Esophagus squamous epithelium (tissue), 5 donors: ENCODE data around the gene INPP5D. TPM values are rescaled to one million over a fixed set of nuclear protein-coding genes. Genes with fewer than 3 reads are reported as not detected.

Experiments
- DNase-seq: peaks from one replicate; lab custom pipeline; 2025; lab: John Stamatoyannopoulos, UW
- H3K27ac ChIP-seq, 4 donors: fragments of 200-600 bp; sonication (generic); one replicate each; pipeline ENCODE4 v1.5.1; 2016 to 2019; ENCODE audit warnings: mild to moderate bottlenecking in 1 of 4
- H3K27me3 ChIP-seq, 4 donors: fragments of 200-600 bp; sonication (generic); 1 replicate in 3 of 4; 2 replicates in 1 of 4; pipeline versions ENCODE4 v1.5.1 to v1.6.0; 2017 to 2021; ENCODE audit warnings: antibody characterized with exemption in 1 of 4
- H3K36me3 ChIP-seq, 3 donors: fragments of 200-600 bp; sonication (generic); one replicate each; pipeline ENCODE4 v1.5.1; 2016 to 2019
- H3K4me1 ChIP-seq, 3 donors: fragments of 200-600 bp; sonication (generic); one replicate each; pipeline ENCODE4 v1.5.1; 2017 to 2019
- H3K4me3 ChIP-seq, 4 donors: fragments of 200-600 bp; sonication (generic); 1 replicate in 3 of 4; 2 replicates in 1 of 4; pipeline ENCODE4 v1.5.1; 2016 to 2019; ENCODE audit warnings: mild to moderate bottlenecking in 2 of 4, moderate library complexity in 1 of 4
- H3K9me3 ChIP-seq, 3 donors: fragments of 200-600 bp; sonication (generic); one replicate each; pipeline ENCODE4 v1.5.1; 2016 to 2019
- POLR2A ChIP-seq, 4 donors: fragments of 450-650 bp; IDR thresholded peaks; one replicate each; pipeline ENCODE4 v1.6.1; 2017; ENCODE audit warnings: antibody characterized with exemption in 4 of 4, mild to moderate bottlenecking in 4 of 4, moderate library complexity in 3 of 4
- WGBS, 2 donors: methylation state at CpG; one replicate each; pipeline ENCODE4 v1.1.5; 2018; 5-methylcytosine and 5-hydroxymethylcytosine counted together
- intact Hi-C: fragments of 100-400 bp; cut with DNase I; formaldehyde crosslinking; loops from one replicate; pipeline ENCODE4 v1.15.0; 2022
- total RNA-seq, 4 donors: library from RNA; depleted of rRNA; stranded (reverse); fragments of >200 nt; gene quantifications; one replicate each; pipeline ENCODE4 v1.1.0, GENCODE V29; 2016
- TF ChIP-seq, protein P1 (sequence below), 6 experiments: fragments of 450-650 bp in 4 of 6; fragments of 200-600 bp in 2 of 6; sonication (generic) in 2 of 6; IDR thresholded peaks; one replicate each; pipeline ENCODE4 v1.5.1; 2016 to 2019; ENCODE audit warnings: antibody characterized with exemption in 6 of 6, mild to moderate bottlenecking in 4 of 6, moderate library complexity in 4 of 6
- donor health status: DM: yes; HTN: yes; CAD: no.

Gene INPP5D
- total RNA-seq, 4 donors from 2014 or later: 2.2 to 36.0 (median 10.2) TPM

DNA sequence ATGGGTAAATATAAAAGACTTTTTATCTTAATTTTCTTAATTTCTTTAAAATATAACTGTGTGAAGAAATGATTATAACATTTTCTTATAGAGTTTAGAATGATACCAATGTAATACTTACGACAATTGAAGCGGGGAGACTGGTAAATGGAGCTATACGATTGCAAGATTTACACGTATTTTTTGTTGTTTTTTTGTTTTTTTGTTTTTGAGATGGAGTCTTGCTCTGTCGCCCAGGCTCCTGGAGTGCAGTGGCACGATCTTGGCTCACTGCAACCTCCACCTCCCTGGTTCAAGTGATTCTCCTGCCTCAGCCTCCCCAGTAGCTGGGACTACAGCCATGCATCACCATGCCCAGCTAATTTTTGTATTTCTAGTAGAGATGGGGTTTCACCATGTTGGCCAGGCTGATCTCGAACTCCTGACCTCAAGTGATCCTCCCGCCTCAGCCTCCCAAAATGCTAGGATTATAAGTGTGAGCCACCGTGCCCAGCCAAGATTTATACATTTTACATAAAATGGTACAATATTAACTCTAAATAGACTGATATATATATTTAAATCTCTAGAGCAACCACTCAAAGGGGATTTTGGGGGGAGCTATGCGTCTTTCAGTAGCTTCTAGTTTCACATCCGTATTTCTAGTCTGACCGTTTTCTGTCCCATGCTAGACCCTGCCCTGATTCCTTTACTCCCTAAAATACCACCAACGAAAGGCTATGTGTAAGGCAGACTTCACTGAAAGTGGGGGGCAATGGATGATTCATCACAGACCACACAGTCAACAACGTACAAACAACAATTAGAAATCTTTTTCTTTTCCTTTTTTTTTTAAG is 163.1 kb downstream of the INPP5D start:
- Histone ChIP-seq H3K27me3 (no peaks in the 10 kb centered on the region), H3K9me3 (no peaks in the 10 kb centered on the region), H3K4me1 (no peaks in the 10 kb centered on the region), H3K27ac (no peak overlapping the region), H3K4me3 (no peak overlapping the region), H3K36me3 (no peaks in the 10 kb centered on the region)
- TF ChIP-seq, protein P1, sequence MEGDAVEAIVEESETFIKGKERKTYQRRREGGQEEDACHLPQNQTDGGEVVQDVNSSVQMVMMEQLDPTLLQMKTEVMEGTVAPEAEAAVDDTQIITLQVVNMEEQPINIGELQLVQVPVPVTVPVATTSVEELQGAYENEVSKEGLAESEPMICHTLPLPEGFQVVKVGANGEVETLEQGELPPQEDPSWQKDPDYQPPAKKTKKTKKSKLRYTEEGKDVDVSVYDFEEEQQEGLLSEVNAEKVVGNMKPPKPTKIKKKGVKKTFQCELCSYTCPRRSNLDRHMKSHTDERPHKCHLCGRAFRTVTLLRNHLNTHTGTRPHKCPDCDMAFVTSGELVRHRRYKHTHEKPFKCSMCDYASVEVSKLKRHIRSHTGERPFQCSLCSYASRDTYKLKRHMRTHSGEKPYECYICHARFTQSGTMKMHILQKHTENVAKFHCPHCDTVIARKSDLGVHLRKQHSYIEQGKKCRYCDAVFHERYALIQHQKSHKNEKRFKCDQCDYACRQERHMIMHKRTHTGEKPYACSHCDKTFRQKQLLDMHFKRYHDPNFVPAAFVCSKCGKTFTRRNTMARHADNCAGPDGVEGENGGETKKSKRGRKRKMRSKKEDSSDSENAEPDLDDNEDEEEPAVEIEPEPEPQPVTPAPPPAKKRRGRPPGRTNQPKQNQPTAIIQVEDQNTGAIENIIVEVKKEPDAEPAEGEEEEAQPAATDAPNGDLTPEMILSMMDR (IDR thresholded peaks at IDR 0.05): no peak
- no peak for TF ChIP-seq POLR2A (IDR thresholded peaks at IDR 0.05)
- intact Hi-C loops: no loop called here
- DNase-seq: no peak
- WGBS, 2 donors: 86% methylated on average over 14 of the region's 14 CpGs

DNA sequence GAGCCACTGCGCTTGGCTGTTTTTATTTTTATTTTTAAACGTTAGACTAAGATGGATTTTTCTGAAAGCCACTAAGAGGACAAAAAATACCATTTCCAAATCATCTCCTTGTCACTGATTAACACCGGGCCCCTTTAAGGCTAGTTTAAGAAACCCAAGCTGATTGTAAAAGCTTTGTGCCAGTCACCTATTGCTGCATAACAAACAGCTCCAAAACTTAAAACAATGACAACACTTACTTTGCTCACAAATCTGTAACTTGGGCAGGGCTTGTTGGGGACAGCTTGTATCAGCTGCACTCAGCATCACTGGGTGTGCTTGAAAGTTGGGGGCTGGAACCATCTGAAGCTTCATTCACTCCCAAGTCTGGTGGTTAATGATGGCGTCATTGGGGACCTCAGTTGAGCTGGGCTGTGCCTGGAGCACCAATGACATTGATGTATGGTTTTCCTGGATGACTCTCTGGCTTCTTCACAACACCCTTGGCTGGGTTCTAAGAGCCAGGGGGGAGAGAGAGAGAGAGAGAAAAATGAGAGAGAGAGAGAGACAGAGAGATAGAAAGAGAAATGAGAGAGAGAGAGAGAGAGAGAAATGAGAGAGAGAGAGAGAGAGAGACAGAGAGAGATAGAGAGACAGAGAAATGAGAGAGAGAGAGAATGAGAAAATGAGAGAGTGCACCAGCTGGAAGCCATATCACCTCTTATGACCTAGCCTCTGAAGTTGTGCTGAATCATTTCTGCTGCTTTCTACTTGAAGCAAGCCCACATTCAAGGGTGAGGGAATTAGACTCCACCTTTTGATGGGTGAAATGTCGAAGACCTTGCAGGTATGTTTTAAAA is 165.3 kb downstream of the INPP5D start:
- no peak for DNase-seq
- no peaks in the 10 kb centered on the region for H3K27me3 ChIP-seq
- intact Hi-C loops: no loop called here
- WGBS, 2 donors: 76 to 79% methylated on average over 5 of the region's 5 CpGs
- H3K4me1 ChIP-seq: no peaks in the 10 kb centered on the region
- no peak overlapping the region for H3K4me3 ChIP-seq
- no peaks in the 10 kb centered on the region for H3K9me3 ChIP-seq
- TF ChIP-seq, protein P1 (IDR thresholded peaks at IDR 0.05): no peak
- no peak for TF ChIP-seq POLR2A (IDR thresholded peaks at IDR 0.05)
- no peak overlapping the region for H3K27ac ChIP-seq
- H3K36me3 ChIP-seq: no peaks in the 10 kb centered on the region

DNA sequence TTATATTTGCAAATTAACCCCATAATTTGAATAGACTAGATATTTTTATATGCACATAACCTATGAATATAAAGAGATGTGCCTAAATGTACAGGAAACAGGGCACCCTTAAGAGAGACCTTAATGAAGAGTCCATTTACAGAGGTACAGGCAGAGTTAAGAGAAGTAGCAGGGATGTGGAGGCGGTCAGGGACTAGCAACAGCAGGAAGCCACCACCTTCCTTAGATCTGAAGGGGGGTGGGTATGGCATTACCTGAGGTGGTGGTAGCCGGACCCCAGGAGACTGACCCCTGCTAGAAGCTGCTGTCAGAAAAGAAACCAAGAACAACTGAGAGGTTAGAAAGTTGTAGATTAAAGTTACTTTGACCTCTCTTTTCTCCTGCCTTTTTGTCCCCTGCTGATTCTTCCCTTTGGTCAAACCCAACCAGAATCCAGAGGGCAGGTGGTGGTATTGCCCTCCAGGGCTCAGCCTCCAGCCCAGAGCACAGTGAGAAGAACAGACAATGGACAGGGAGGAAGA is 166.4 kb downstream of the INPP5D start:
- no peaks in the 10 kb centered on the region for H3K27me3 ChIP-seq
- H3K9me3 ChIP-seq: no peaks in the 10 kb centered on the region
- no peaks in the 10 kb centered on the region for H3K36me3 ChIP-seq
- no peaks in the 10 kb centered on the region for H3K4me1 ChIP-seq
- WGBS, 2 donors: 76 to 91% methylated on average over 2 of the region's 2 CpGs
- no peak overlapping the region for H3K27ac ChIP-seq
- TF ChIP-seq, protein P1 (IDR thresholded peaks at IDR 0.05): no peak
- no peak for TF ChIP-seq POLR2A (IDR thresholded peaks at IDR 0.05)
- intact Hi-C loops: no loop called here
- no peak overlapping the region for H3K4me3 ChIP-seq
- DNase-seq: no peak

DNA sequence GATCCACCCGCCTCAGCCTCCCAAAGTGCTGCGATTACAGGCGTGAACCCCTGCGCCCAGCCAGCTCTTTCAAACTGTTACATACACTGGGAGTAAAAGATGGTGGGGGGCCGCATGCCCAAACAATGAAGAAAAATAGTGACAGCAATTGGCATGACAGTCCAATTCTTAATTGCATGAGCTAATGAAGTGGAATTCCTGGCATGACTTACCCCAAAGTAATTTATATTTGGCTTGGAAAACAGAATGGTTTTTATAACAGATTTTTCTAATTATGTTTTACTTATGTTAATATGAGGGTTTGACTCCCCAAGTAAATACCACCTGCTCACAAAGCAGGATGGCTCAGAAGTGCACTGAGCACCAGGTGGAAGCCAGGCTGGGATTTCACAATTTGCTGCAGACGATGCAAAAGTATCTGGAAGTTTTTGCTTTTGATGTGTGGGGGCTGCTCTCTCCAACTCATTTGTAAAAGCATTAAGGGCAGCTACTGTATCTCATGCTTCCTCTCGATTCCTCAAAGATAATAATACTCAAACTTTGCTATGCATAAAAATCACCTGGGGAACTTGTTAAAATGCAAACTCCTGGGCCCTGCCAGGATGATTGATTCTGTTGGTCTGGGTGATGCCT is 167.3 kb downstream of the INPP5D start:
- Histone ChIP-seq H3K36me3 (no peaks in the 10 kb centered on the region), H3K27me3 (no peaks in the 10 kb centered on the region)

More for the DNA sequence above, 167.3 kb downstream of the INPP5D start:
- TF ChIP-seq POLR2A (IDR thresholded peaks at IDR 0.05): no peak
- TF ChIP-seq, protein P1 (IDR thresholded peaks at IDR 0.05): no peak
- no peaks in the 10 kb centered on the region for H3K9me3 ChIP-seq
- DNase-seq: no peak
- no peak overlapping the region for H3K27ac ChIP-seq
- intact Hi-C loops: no loop called here
- H3K4me1 ChIP-seq: no peaks in the 10 kb centered on the region
- 87 to 88% methylated on average over 7 of the region's 7 CpGs for WGBS, 2 donors
- H3K4me3 ChIP-seq: no peak overlapping the region
